Activated naive CD4-positive, alpha-beta T cell treated with anti-CD3 and anti-CD28 coated beads for 36 hours (primary cell): ENCODE data around the gene GRAP2. TPM values are rescaled to one million over a fixed set of nuclear protein-coding genes. Genes with fewer than 3 reads are reported as not detected.

Experiments
- CTCF ChIA-PET: fragments of 350-600 bp; sonication (Branson Sonifier 250); formaldehyde crosslinking; loops from one replicate; lab custom pipeline; 2021; ENCODE audit warnings: antibody characterized with exemption; lab: Charles Lee
- DNase-seq: peaks from one replicate; pipeline ENCODE4 v3.0.0-alpha.2; 2020
- H3K27ac Mint-ChIP-seq: one replicate; pipeline ENCODE4 v1.8.0; 2021; ENCODE audit warnings: mild to moderate bottlenecking, mixed read lengths
- H3K27me3 Mint-ChIP-seq: one replicate; pipeline ENCODE4 v1.8.0; 2021; ENCODE audit warnings: low read depth, mixed read lengths
- H3K36me3 Mint-ChIP-seq: one replicate; pipeline ENCODE4 v1.8.0; 2021; ENCODE audit warnings: low read depth, mixed read lengths
- H3K4me1 Mint-ChIP-seq: one replicate; pipeline ENCODE4 v1.8.0; 2021; ENCODE audit warnings: low read depth, mixed read lengths
- H3K4me3 Mint-ChIP-seq: one replicate; pipeline ENCODE4 v1.8.0; 2021; ENCODE audit warnings: mild to moderate bottlenecking, moderate library complexity, mixed read lengths
- H3K9me3 Mint-ChIP-seq: one replicate; pipeline ENCODE4 v1.8.0; 2021; ENCODE audit warnings: mixed read lengths
- intact Hi-C: fragments of 100-400 bp; cut with micrococcal nuclease; formaldehyde crosslinking; loops from one replicate; pipeline ENCODE4 v1.15.1; 2023
- total RNA-seq, 2 experiments: library from RNA; stranded (reverse); gene quantifications; one replicate each; pipeline ENCODE4 v1.2.3, GENCODE V29; 2021

The GRAP2 gene
- total RNA-seq, 2 experiments from 2014 or later, result 25.5 to 29.4 TPM

DNA sequence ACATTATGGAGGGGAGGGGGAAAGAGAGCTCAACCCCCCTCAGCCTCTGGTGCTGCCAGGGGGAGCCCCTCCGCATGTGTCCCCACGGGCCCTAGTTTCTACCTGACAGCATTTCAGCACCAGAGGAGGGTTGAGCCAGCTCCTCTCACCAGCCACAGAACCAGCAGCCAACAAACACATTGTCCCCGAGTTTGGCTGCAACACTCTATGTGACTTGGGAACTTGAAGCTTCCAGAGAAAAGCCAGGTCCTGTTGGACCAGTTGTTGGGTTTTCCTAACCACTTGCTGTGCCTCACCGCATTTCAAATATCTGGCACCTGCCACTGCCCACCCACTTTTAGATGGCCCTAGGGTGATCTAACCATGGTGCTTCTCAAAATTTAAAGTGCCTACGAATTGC lies 72.8 kb downstream of the GRAP2 start:
- Mint-ChIP-seq H3K9me3 (no peaks in the 10 kb centered on the region), H3K27ac (no peak overlapping the region), H3K4me1 (no peaks in the 10 kb centered on the region), H3K27me3 (no peaks in the 10 kb centered on the region), H3K4me3 (no peak overlapping the region), H3K36me3 (peaks cover 11% of the 10 kb centered on the region)
- intact Hi-C loops, result no loop called here
- CTCF ChIA-PET, result no interaction called here
- DNase-seq, result no peak

- intact Hi-C loops, result no loop called here
- Mint-ChIP-seq H3K27ac (no peak overlapping the region), H3K4me3 (no peak overlapping the region), H3K36me3 (peaks cover 11% of the 10 kb centered on the region), H3K4me1 (peaks cover 3% of the 10 kb centered on the region), H3K27me3 (no peaks in the 10 kb centered on the region), H3K9me3 (no peaks in the 10 kb centered on the region)
- CTCF ChIA-PET, result no interaction called here
- no peak for DNase-seq
Measured at GRCh38 chr22:39974065-39974464, 73.2 kb downstream of the GRAP2 start.

- H3K4me3 Mint-ChIP-seq, result no peak overlapping the region
Measured at GRCh38 chr22:39979048-39979447, 78.2 kb downstream of the GRAP2 start.

DNA sequence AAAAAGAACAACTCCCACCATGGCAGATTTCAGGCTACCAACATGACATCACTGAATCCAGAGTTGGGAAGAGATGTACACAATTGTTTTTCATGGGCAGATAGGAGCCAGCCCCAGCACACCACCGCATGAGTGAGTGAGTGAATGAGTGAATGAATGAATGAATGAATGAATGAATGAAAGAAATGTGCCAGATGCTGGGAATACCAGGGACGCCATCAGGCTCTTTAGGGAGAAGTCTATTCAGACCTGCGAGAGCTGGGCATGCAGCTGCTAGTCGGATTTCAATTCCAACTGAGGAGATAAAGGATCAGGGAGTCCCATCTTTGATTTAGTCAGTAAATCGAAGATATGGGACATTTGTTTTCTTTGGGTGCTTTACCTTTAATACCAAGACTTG lies 78.6 kb downstream of the GRAP2 start:
- Mint-ChIP-seq H3K9me3 (no peaks in the 10 kb centered on the region), H3K4me3 (no peak overlapping the region), H3K27ac (no peak overlapping the region), H3K4me1 (peaks cover 21% of the 10 kb centered on the region), H3K36me3 (peaks cover 2% of the 10 kb centered on the region), H3K27me3 (no peaks in the 10 kb centered on the region)
- no peak for DNase-seq
- intact Hi-C loops, result no loop called here
- CTCF ChIA-PET, result no interaction called here

More at GRCh38 chr22:39979048-39979447, 78.2 kb downstream of the GRAP2 start:
- CTCF ChIA-PET, result no interaction called here
- no peaks in the 10 kb centered on the region for H3K9me3 Mint-ChIP-seq
- peaks cover 21% of the 10 kb centered on the region for H3K4me1 Mint-ChIP-seq
- intact Hi-C loops, result no loop called here
- DNase-seq, result no peak
- H3K27ac Mint-ChIP-seq, result no peak overlapping the region
- peaks cover 2% of the 10 kb centered on the region for H3K36me3 Mint-ChIP-seq
- H3K27me3 Mint-ChIP-seq, result no peaks in the 10 kb centered on the region

GRCh38 chr22:39980596-39980995 lies 79.7 kb downstream of the GRAP2 start:
- Mint-ChIP-seq H3K9me3 (no peaks in the 10 kb centered on the region), H3K27ac (no peak overlapping the region), H3K4me1 (peaks cover 30% of the 10 kb centered on the region), H3K27me3 (no peaks in the 10 kb centered on the region), H3K36me3 (no peaks in the 10 kb centered on the region), H3K4me3 (no peak overlapping the region)
- intact Hi-C loops, result no loop called here
- DNase-seq, result no peak
- CTCF ChIA-PET, result no interaction called here

DNA sequence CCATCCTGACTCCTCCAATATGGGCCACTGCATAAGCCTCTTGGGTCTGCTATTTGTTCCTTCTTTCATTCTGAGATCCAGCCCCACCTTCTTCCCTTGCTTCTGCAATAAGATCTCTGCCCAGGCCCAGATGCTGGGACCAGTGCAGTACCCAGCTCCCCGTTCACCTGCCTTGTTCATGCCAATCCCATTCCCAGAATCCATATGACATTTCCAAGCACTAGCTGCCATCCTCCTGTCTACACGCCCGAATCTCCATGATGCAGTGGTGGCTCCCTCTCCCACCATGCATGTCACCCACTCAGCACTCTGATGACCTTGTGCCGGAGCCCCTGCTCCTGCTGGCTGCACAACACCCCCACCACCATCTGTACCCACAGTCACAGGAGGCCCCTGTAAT lies 82.5 kb downstream of the GRAP2 start:
- intact Hi-C loops, result no loop called here
- H3K4me3 Mint-ChIP-seq, result no peak overlapping the region
- CTCF ChIA-PET, result no interaction called here
- no peak for DNase-seq
- H3K27ac Mint-ChIP-seq, result no peak overlapping the region
- H3K27me3 Mint-ChIP-seq, result no peaks in the 10 kb centered on the region
- H3K9me3 Mint-ChIP-seq, result no peaks in the 10 kb centered on the region
- peaks cover 38% of the 10 kb centered on the region for H3K4me1 Mint-ChIP-seq
- H3K36me3 Mint-ChIP-seq, result no peaks in the 10 kb centered on the region

DNA sequence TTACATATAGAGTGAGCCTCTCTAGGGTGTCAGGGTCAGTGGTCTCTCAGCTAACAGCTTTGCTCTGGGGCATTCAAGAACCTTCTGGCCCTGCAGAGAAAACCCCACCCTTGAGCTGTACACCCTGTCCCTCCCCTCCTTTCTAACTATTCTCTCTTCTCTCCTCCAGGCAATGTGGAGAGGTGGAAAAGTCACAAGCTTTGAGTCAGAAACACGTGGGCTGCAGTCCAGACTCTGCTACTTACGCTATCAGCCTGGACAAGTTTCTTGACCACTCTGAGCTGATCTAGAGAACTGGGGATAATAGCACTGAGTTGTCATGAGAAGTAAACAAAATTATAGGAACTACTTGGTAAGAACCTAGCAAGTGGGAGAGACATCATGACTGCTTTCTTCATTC lies 83.1 kb downstream of the GRAP2 start:
- intact Hi-C loops, result no loop called here

DNA sequence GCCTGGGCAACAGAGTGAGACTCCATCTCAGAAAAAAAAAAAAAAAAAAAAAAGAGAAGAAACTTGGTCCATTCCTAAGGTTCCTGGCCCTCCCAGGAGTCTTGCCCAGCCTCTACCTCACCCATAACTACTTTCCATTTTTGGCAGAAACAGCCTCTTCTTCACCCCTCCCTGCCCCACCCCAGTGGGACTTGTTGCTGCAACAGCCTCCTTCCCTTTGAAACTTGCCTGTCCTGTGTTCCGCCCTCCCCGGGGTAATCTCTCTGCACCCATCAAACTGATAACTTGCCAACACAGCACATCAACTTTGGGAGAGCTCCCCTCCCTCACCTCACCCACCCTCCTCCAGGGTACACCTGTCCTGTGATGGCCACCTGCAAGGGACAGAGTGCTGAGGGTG lies 83.9 kb downstream of the GRAP2 start:
- H3K4me3 Mint-ChIP-seq, result no peak overlapping the region
- CTCF ChIA-PET, result interaction anchor here (1.3 kb wide), 1 partner anchor 40 kb away, joined by 3 read pairs; no protein-coding TSS in a partner anchor
- no peaks in the 10 kb centered on the region for H3K9me3 Mint-ChIP-seq
- no peaks in the 10 kb centered on the region for H3K27me3 Mint-ChIP-seq
- DNase-seq, result no peak
- no peak overlapping the region for H3K27ac Mint-ChIP-seq
- no peaks in the 10 kb centered on the region for H3K36me3 Mint-ChIP-seq
- intact Hi-C loops, result no loop called here
- H3K4me1 Mint-ChIP-seq, result peaks cover 29% of the 10 kb centered on the region

More for the DNA sequence above, 83.1 kb downstream of the GRAP2 start:
- Mint-ChIP-seq H3K4me1 (peaks cover 35% of the 10 kb centered on the region), H3K4me3 (no peak overlapping the region), H3K27me3 (no peaks in the 10 kb centered on the region), H3K36me3 (no peaks in the 10 kb centered on the region), H3K9me3 (no peaks in the 10 kb centered on the region), H3K27ac (no peak overlapping the region)
- CTCF ChIA-PET, result interaction anchor here (1.3 kb wide), 1 partner anchor 40 kb away, joined by 3 read pairs; no protein-coding TSS in a partner anchor
- DNase-seq, result no peak

DNA sequence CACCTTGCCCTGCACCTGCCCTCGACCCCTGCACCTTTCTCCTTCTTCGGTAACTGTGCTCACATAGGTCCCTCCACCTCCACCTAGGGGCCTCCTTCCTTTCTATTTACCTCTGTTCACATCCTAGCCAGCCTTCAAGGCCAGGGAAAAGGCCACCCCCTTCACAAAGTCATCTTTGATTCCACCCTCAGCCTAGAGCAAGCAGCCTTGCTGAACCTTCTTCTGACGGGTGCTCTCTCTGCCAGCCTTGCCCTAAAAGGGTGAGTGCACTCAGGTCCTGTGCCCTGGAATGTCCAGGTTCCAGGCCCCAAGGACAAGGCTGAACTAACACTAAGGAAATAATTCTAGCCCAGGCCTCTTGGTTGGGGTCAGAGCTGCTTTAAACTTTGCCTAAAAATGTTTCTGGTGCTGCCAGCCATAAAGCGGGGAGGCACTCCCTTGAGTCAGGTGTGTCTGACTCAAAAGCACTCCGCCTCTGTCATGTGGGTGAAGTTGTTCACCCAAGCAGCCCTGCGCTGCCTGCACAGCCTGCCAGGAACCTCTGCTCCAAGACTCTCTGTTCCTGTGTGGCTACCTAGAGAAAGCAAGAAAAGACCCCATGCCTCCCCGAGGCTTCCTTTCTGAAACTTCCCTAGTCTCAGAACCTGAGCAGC lies 84.6 kb downstream of the GRAP2 start:
- Mint-ChIP-seq H3K36me3 (no peaks in the 10 kb centered on the region), H3K9me3 (no peaks in the 10 kb centered on the region), H3K27ac (no peak overlapping the region), H3K27me3 (no peaks in the 10 kb centered on the region), H3K4me1 (peaks cover 22% of the 10 kb centered on the region), H3K4me3 (no peak overlapping the region)
- intact Hi-C loops, result no loop called here
- peak; percentile 65 for DNase-seq
- CTCF ChIA-PET, result interaction anchor here (1.3 kb wide), 1 partner anchor 39 kb away, joined by 3 read pairs; no protein-coding TSS in a partner anchor

DNA sequence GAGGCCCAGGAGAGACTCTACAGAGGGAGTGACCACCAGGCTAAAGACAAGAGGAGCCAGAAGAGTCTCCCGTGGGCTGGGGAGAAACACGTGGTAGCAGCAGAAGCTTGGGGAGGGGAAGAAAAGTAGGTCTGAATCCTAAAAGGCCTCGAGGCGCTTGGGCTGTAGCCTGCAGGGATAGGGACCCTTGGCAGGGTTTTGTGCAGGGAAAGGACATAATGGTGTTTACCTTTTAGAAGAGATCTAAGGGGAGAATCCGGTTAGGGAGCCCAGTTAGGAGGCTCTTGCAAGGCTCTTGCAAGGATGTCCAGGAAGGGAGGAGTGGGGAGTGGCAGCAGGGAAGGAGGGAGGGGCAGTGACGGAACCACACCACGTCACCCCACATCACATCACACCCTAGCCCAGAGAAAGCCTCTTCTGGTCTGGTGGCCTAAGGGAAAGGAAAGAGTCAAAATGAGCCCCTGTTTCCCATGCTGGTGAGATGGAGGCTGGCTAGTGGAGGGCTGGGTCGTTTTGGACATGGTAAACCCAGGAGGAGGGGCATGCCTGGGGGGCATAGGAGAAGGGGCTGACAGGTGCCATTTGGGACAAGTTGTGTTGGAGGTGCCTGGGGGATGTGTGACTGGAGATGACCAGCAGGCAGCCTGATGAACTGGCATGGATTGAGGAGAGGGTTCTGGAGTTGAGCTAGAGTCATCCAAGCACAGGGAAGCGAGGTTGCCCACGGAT lies 87.7 kb downstream of the GRAP2 start:
- CTCF ChIA-PET, result no interaction called here
- Mint-ChIP-seq H3K36me3 (no peaks in the 10 kb centered on the region), H3K4me3 (no peak overlapping the region), H3K27ac (no peak overlapping the region), H3K27me3 (no peaks in the 10 kb centered on the region), H3K4me1 (peaks cover 17% of the 10 kb centered on the region), H3K9me3 (no peaks in the 10 kb centered on the region)
- DNase-seq, result no peak
- intact Hi-C loops, result no loop called here

GRCh38 chr22:39989633-39990032 lies 88.7 kb downstream of the GRAP2 start:
- Mint-ChIP-seq H3K27me3 (no peaks in the 10 kb centered on the region), H3K4me1 (peaks cover 24% of the 10 kb centered on the region), H3K4me3 (no peak overlapping the region), H3K9me3 (no peaks in the 10 kb centered on the region), H3K36me3 (no peaks in the 10 kb centered on the region), H3K27ac (no peak overlapping the region)
- DNase-seq, result no peak
- CTCF ChIA-PET, result interaction anchor here (0.5 kb wide), 1 partner anchor 26 kb away, joined by 4 read pairs; no protein-coding TSS in a partner anchor
- intact Hi-C loops, result no loop called here

- no peak for DNase-seq
- H3K36me3 Mint-ChIP-seq, result no peaks in the 10 kb centered on the region
- intact Hi-C loops, result no loop called here
- H3K27me3 Mint-ChIP-seq, result no peaks in the 10 kb centered on the region
- H3K27ac Mint-ChIP-seq, result no peak overlapping the region
- H3K4me1 Mint-ChIP-seq, result peaks cover 15% of the 10 kb centered on the region
- CTCF ChIA-PET, result interaction anchor here (0.7 to 1.5 kb wide), 3 partner anchors 34 to 626 kb away, joined by 3 to 4 read pairs (median 4); no protein-coding TSS in a partner anchor
- H3K4me3 Mint-ChIP-seq, result no peak overlapping the region
- no peaks in the 10 kb centered on the region for H3K9me3 Mint-ChIP-seq
Measured at GRCh38 chr22:39990686-39991085, 89.8 kb downstream of the GRAP2 start.
